RPMI7951 (cell line): ENCODE measurements around the gene PCDHGC3. TPM values are rescaled to one million over a fixed set of nuclear protein-coding genes. Genes with fewer than 3 reads are reported as not detected.
"Not testable (repeated sequence)": the region's sequence is repeated elsewhere in the genome, so short reads cannot be mapped to it uniquely, and the experiment has no call there.

Source experiments
- DNase-seq: peaks from one replicate; pipeline ENCODE4 v3.0.0-alpha.2; 2012; ENCODE audit warnings: low read depth
- total RNA-seq: library from RNA; depleted of rRNA; stranded (reverse); fragments of >200 nt; shearing (Covaris generic); gene quantifications from 2 replicates; pipeline ENCODE4 v1.2.3, GENCODE V29; 2014; rRNA removed

PCDHGC3 gene
- total RNA-seq: 75.6 and 81.8 TPM in 2 replicates

GRCh38 chr5:141475625-141476131 is at the start of gene PCDHGC3:
Gene PCDHGC3, plus strand, starts transcription at chr5:141475966. Its CDS starts 151 bp downstream, at chr5:141476117.
- peak; percentile 96 for DNase-seq

GRCh38 chr5:141427783-141428426 is 47.9 kb upstream of the PCDHGC3 start:
- no peak for DNase-seq

GRCh38 chr5:141430332-141431113 is 45.2 kb upstream of the PCDHGC3 start, which contains the start of gene PCDHGA12:
Gene PCDHGA12, plus strand, starts transcription at chr5:141430507. Its CDS starts 253 bp downstream, at chr5:141430760.
- DNase-seq: peak; percentile 88

GRCh38 chr5:141431286-141431685 is 44.5 kb upstream of the PCDHGC3 start:
- peak; percentile 19 for DNase-seq

- DNase-seq: not testable (repeated sequence)
Observed at GRCh38 chr5:141432308-141432707, 43.5 kb upstream of the PCDHGC3 start.

GRCh38 chr5:141432726-141433125 is 43.0 kb upstream of the PCDHGC3 start:
- not testable (repeated sequence) for DNase-seq

GRCh38 chr5:141434006-141434405 is 41.8 kb upstream of the PCDHGC3 start:
- no peak for DNase-seq

- DNase-seq: no peak
Observed at GRCh38 chr5:141437221-141437620, 38.5 kb upstream of the PCDHGC3 start.

- DNase-seq: peak; percentile 32
Observed at GRCh38 chr5:141439411-141440141, 36.2 kb upstream of the PCDHGC3 start.

- DNase-seq: no peak
Observed at GRCh38 chr5:141440341-141440740, 35.4 kb upstream of the PCDHGC3 start.

- no peak for DNase-seq
Observed at GRCh38 chr5:141441571-141442170, 34.1 kb upstream of the PCDHGC3 start.

- peak; percentile 43 for DNase-seq
Observed at GRCh38 chr5:141465351-141465750, 10.4 kb upstream of the PCDHGC3 start.

GRCh38 chr5:141476132-141476911 is 556 bp downstream of the PCDHGC3 start:
- peak; percentile 79 for DNase-seq

- DNase-seq: no peak
Observed at GRCh38 chr5:141477044-141477575, 1.3 kb downstream of the PCDHGC3 start.

GRCh38 chr5:141477815-141478214 is 2.0 kb downstream of the PCDHGC3 start:
- DNase-seq: peak; percentile 28

- DNase-seq: peak; percentile 82
Observed at GRCh38 chr5:141478321-141478945, 2.7 kb downstream of the PCDHGC3 start.

- no peak for DNase-seq
Observed at GRCh38 chr5:141479776-141480175, 4.0 kb downstream of the PCDHGC3 start.

GRCh38 chr5:141483902-141484301 is 8.1 kb downstream of the PCDHGC3 start:
- DNase-seq: no peak

- no peak for DNase-seq
Observed at GRCh38 chr5:141484310-141484640, 8.5 kb downstream of the PCDHGC3 start.

GRCh38 chr5:141484641-141485311 is 9.0 kb downstream of the PCDHGC3 start, which contains the start of gene PCDHGC4:
Gene PCDHGC4, plus strand, starts transcription at chr5:141485030. Its CDS starts 144 bp downstream, at chr5:141485174.
- DNase-seq: no peak
